OCI-M1 (cell line): ENCODE results near the gene HSPA14.
"Not testable (repeated sequence)": the region's sequence is repeated elsewhere in the genome, so short reads cannot be mapped to it uniquely, and the experiment has no call there.

Experiments
- DNase-seq: peaks from one replicate; lab custom pipeline; 2025; lab: John Stamatoyannopoulos, UW

HSPA14 gene, protein sequence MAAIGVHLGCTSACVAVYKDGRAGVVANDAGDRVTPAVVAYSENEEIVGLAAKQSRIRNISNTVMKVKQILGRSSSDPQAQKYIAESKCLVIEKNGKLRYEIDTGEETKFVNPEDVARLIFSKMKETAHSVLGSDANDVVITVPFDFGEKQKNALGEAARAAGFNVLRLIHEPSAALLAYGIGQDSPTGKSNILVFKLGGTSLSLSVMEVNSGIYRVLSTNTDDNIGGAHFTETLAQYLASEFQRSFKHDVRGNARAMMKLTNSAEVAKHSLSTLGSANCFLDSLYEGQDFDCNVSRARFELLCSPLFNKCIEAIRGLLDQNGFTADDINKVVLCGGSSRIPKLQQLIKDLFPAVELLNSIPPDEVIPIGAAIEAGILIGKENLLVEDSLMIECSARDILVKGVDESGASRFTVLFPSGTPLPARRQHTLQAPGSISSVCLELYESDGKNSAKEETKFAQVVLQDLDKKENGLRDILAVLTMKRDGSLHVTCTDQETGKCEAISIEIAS

DNA sequence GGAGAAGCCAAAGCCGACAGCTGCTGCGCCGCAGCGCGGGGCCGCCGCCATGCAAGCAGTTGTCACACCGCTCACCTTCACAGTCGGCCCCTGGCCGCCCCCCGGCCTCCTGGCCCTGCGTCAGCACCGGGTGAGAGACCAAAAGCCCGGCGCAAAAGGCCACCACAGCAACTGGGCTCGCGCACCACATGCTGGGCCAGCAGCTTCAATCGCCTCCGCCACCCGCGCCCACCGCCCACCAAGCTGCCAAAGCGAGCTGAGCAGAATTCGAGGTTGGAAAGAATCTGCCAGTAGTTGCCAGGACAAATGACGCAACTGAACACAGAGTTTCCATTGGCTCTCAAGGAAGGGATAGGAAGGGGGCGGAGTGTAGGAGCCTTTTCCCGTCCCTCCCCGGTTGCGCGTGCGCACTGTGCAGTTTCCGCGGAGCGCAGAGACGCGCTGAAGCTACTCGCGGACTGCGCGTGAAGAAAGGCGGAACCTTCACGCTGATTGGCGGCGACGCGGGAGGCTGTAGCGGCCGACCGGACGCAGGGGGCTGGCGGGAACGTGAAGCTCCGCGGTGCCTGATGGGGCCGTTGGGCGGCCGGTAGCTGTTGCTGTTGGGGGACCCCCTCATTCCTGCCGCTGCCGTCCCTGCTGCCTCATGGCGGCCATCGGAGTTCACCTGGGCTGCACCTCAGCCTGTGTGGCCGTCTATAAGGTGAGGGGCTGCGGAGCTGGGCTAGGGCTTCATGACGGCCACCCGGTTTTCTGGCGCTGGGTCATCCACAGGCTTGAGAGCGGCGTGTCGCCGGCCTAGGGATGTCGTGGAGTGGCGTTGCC, at the start of gene HSPA14, which contains the start of the genes CDNF and MSANTD7:
Gene HSPA14 (plus strand): TSS at position 550 of the 825 bp plus-strand sequence. CDS start 97 bp downstream, at position 647.
Gene CDNF (minus strand): TSS at position 281 of the 825 bp plus-strand sequence. CDS start 91 bp downstream, at position 190.
Gene MSANTD7 (plus strand): TSS at position 550 of the 825 bp plus-strand sequence. CDS start 3,979 bp downstream, outside the sequence.
- DNase-seq: peak; percentile 99

DNA sequence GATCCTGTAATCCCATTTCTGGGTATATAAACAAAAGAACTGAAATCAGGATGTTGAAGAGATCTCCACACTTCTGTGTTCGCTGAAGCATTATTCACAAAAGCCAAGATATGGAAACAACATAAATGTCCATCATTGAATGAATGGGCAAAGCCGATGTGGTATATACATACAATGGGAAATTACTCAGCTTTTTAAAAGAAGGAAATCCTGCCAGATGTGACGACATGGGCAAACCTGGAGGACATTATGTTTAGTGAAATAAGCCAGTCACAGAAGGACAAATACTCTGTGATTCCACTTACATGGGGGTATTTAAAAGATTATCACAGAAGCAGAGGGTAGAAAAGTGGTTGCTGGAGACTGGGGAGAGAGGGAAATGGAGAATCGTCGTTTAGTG, 39.5 kb upstream of the HSPA14 start:
- DNase-seq: no peak

DNA sequence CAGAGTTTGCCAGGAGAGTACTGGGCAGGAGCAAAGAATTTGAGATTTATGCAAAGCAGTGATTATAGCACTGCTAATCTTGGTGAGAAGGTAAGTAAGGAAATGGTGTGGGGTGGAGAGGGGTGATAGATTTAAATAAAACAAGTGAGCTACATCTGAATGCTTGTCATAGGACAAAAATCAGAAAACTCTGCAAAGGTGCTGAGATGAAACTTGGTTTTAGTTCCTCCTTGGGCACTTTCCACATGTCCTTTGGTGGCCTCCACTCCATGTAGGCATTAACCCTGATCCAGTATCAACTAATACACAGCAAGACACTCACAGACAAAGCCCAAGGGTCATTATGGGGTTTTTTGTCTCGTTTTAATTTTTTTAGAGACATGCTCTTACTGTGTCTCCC, 37.7 kb upstream of the HSPA14 start:
- no peak for DNase-seq

DNA sequence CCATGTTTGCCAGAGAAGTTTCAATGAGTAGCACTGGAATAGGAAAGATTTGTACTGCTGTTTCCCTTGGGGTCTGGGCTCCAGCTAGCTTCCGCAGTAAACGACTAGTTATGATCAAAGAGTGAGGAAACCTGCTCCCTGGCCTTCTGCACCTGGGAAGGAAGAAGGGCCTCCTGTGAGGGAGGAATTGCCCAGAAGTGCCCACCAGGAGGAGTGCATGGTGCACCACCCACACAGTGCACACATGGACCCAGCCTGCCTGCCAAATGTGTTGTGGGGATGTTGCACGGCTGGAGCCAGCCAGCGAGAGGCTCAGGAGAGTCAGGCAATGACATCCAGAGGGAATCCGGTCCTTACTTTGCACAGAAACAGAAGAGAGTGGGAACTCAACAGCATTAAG, 36.4 kb upstream of the HSPA14 start:
- no peak for DNase-seq

DNA sequence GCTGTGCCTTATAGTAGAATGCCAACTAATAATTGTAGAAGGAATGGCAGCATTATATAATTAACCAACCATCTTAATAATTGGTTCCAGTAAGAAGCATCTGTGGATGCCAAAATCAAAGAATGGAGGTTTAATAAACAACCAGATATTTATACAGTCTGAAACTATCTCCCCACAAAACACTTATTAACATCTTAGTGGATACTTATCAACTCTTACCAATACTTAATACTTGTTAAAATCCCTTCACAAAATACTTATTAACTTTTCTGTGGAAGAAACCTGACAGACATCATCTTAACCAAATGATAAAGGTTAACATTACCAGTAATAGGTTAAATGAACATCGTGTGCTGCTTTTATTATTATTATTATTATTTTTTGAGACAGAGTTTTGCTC, 34.3 kb upstream of the HSPA14 start:
- no peak for DNase-seq

DNA sequence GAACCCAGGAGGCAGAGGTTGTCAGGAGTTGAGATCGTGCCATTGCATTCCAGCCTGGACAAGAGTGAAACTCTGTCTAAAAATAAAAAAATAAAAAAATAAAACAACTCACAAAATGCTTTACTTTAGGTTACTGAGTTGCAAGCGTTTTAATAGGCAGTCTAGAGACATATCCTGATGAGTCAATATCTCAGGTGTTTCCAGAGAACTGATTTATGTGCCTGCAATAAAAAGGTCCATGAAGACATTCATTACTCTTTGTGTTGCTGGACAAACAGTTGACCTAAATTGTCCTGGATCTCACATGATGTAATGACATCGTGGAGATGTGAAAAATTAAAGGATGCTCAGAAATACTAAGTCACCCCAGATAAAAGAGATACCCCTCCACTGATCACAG, 31.8 kb upstream of the HSPA14 start:
- DNase-seq: no peak

DNA sequence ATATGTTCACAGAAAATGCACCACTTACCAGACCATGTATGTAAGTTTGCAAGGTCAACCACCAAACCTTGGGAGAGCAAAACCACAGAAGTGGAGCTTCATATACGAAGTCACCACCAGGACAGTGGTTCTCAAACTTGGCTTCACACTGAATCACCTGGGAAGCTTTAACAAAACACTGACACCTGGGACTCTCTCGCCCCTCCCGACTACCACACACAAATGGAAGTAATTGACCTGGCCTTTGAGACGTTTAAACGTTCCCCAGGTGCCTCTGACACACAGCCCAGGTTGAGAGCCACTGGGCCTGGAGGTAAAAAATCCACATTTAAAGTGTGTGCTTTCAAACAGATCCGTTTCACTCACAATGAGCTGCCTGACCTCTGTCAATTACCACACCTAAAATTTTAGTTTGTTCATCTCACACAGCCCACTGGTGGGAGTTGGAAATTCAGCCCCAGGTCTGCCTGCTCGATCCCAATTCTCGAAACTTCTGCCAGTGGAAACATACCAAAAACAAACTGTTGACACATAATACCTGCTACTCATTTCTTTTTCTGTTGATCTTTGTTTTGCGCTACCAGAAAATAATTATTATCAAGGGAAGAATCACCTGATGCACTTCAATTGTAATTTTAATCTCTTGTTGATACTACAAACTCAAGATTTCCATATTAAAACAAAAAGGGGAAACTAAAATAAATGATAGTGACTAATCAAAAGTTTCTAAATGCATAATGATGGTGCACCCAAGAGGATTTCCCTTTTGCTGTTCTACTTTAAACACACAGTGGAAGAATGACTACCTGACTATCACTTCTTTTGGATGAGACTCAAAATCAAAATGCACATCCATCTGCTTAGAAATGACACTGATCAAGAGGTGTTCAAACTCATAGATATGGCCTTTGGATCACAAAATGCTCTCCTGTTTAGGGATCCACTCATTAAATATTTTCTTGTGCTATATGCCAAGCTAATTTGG, 26.8 kb upstream of the HSPA14 start:
- DNase-seq: no peak

DNA sequence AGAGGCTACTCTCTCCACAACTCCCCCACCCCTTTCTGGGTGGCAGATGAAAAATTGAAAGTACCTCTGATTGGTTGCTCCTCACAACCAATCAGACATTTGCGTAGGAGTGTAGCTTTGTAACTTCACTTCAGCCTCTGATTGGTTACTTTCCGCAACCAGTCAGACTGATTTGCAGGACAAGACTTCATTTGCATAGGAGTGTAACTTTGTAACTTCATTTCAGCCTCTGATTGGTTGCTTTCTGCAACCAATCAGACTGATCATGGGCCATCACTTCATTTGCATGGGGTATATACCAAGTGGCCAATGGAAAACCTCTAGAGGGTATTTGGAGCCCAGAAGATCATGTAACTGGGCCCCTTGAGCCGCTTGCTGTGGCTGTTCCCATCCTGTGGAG, 25.8 kb upstream of the HSPA14 start:
- no peak for DNase-seq

DNA sequence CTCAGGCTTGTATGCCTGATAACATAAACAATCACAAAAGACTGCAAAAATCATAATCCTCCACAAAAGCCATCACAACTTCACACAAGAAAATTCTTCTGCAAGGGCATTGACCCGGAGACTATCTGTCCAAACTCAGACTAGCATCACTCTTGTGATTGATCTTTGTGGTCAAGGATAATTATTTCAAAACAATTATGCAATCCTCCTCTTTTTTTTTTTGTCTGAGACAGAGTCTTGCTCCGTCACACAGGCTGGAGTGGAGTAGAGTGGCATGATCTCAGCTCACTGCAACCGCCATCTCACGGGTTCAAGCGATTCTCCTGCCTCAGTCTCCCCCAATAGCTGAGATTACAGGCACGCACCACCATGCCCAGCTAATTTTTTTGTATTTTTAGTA, 22.4 kb upstream of the HSPA14 start:
- DNase-seq: peak; percentile 11

DNA sequence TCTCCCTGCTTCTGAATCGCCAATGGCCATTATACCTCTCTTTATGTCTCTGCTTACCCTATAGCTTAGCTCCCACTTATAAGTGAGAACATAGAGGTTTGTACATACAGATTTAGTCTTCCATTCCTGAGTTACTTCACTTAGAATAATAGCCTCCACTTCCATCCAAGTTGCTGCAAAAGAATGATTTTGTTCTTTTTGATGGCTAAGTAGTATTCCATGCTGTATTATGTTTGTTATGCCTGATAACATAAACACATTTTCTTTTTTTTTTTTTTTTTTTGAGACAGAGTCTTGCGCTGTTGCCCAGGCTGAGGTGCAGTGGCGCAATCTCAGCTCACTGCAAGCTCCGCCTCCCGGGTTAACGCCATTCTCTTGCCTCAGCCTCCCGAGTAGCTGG, 21.4 kb upstream of the HSPA14 start:
- not testable (repeated sequence) for DNase-seq

DNA sequence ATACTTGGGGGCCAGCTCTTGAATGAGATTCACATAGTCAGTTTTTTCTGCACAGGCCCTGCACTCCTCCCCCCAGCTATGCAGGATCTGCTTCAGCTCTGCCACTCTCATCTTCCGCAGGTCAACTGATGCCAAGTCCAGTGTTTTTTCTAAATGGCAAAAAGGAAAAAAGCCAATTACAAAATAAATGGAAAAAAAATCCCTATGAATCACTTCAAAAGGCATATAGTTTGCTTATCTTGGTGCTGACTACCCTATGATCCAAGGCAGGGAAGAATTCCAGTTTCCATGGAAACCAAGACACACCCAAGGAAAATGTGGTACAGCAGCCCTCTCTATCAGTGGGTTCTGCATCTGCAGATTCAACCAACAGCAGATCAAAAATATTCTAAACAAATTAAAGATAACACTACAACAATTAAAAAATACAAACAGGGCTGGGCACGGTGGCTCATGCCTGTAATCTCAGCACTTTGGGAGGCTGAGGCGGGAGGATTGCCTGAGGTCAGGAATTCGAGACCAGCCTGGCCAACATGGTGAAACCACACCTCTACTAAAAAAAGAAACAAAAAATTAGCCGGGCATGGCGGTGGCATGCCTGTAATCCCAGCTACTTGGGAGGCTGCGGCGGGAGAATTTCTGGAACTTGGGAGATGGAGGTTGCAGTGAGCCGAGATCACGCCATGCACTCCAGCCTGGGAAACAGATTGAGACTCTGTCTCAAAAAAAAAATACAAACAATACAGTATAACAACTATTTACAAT, 17.9 kb upstream of the HSPA14 start:
- DNase-seq: no peak

DNA sequence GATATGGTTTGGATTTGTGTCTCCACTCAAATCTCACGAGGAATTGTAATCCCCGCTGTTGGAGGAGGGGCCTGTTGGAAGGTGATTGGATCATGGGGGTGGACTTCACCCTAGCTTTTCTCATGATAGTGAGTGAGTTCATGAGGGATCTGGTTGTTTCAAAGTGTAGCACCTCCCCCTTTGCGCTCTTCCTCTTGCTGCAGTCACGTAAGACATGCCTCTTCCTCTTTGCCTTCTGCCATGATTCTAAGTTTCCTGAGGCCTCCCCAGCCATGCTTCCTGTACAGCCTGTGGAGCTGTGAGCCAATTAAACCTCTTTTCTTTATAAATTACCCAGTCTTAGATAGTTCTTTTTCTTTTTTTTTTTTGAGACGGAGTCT, 17.3 kb upstream of the HSPA14 start:
- no peak for DNase-seq

DNA sequence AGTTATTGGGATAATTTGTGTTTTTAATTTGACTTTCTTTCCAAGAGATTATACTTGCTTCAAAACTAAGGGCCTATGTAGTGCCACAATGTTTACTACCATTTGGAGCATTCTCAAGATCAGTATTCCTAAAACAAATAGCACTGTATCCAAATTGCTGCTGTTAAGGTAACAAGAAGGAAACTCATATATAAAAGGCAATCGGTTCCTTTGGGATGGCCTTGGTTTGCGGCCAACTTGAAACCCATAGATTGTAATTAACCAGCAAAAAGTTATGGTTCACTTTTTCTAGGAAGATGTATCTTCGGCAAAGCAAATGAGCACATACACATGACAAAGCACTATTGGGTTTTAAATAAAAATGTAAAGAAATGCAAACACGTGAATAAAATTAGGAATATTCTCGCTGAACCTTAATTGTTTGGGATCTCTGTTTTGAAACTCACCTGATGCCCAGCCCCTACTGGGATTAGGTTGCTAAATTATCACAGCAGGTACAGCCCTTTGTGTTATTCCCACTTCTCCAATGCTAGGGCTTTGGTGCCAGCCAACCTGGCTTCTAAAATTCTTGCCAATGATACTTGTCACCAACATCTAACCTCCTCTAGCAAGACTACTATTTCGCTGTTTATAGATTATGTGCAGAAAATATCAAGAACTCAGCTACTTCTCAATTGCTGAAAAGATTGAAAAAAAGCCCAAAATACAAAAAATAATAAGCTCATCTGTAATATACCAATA, 16.3 kb upstream of the HSPA14 start:
- DNase-seq: no peak

DNA sequence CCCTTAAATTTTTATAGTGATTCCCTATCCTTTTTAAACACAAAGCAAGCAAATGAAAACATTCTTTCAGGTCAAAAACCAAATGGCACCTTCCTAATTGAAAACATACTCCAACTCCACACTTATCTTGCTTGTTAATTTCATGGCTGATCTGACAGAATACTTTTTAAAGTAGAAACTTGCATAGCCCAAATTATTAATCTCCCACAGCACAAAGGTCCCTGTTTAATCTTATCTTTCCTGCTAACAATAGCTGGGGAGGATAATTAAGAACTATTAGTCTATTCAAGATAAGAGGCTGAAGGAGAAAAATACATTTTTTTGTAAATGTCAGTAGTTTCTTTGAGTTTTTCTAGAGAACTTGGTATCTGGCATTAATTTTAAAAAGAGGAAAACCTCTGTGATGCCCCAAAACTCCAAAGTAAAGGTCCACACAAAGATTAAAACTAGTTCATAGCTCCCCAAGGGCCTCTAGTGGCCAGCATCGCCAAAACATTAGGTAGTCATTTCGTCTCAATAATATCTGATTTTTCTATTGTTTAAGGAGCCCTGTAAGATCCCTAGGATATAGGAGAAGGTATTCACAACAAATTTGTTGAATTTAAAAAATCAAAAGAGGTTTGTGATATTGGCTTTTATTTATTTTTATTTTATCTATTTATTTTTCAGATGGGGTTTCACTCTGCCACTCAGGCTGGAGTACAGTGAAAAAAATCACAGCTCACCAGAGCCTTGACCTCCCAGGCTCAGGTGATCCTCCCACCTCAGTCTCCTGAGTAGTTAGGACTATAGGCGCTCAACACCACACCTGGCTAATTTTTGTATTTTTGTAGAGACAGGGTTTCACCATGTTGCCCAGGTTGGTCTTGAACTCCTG, 15.0 kb upstream of the HSPA14 start:
- DNase-seq: peak; percentile 61

DNA sequence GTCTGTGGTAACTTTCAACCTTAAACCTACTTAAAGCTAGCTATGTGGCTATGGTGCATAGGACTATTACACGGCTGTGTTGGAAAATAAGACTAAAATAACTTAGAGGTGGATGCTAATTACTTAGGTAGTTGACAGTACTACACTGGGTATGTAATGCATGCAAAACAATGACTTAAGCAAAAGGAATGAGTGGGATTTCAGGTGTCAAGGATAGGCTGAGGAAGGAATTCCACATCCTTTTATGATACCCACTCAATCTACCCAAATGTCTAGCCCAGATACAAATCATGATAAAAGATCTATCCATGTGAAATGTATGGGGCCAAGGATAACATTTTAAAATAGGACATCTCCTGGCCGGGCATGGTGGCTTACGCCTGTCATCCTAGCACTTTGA, 14.1 kb upstream of the HSPA14 start:
- no peak for DNase-seq

DNA sequence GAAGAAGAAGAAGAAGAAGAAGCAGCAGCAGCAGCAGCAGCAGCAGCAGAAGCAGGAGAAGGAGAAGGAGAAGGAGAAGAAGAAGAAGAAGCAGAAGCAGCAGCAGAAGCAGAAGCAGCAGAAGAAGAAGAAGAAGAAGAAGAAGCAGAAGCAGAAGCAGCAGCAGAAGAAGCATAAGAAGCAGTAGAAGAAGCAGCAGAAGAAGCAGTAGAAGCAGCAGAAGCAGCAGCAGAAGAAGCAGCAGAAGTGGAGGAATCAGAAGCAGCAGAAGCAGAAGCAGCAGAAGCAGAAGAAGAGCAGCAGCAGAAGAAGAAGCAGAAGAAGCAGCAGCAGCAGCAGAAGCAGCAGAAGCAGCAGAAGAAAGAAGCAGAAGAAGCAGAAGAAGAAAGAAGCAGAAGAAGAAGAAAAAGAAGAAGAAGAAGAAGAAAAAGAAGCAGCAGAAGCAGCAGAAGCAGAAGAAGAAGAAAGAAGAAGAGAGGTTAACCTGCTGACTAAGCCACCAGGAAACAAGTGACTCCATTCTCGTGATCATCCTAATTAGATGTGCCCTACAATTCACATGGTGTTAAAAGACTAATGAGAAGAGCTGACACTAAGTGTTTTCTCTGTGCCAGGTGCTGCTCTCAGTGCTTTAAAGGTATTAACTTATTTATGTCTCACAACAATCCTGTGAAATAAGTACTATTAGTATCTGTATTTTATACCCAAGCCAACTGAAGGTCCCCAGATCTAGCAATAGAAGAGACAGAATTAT, 11.9 kb upstream of the HSPA14 start:
- DNase-seq: no peak

DNA sequence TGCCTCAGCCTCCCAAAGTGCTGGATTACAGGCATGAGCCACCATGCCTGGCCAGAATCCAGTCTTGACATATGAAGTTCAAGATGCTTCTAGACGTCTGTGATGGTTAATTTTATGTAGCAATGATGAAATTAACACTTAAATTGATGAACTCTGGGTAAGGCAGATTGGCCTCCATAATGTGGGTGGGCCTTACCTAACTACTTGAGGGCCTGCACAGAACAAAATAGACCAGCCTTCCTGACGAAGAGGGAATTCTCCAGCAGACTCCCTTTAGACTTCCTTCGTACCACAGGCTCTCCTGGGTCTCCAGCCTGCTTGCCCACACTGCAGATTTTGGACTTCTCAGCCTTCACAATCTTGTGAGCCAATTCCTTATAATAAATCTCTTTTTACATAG, 5.0 kb upstream of the HSPA14 start:
- DNase-seq: no peak

DNA sequence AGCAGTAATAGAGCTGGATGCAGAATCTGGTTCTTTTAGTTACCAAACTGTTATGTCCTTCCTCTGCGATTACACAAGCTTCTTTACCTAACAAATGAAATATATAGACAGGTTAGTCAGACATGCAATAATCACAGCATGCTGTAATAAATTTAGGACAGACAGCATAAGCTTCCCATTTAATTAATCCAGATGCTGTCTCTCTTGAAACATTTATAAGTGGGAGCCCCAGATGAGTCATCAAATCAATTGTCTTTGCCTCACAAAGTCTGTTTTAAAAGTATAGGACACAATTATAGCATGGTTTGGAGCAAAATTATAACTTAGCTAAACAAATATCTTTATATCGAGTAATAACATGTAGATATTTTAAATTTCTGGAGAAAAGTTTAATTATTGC, 1.9 kb upstream of the HSPA14 start:
- no peak for DNase-seq
